HL-60 (cell line): ENCODE results near the gene PARVA.

ENCODE experiments used
- DNase-seq, 2 experiments: peaks; one replicate each; pipeline ENCODE4 v3.0.0-alpha.2; 2010 to 2020; ENCODE audit warnings: low read depth in 1 of 2, low spot score in 1 of 2
- H3K27ac ChIP-seq: fragments of 250-450 bp; sonication (Bioruptor Pico); replicated peaks from 2 replicates; pipeline ENCODE4 v1.5.1; 2020; ENCODE audit warnings: mild to moderate bottlenecking, moderate library complexity
- H3K27me3 ChIP-seq: fragments of 250-450 bp; sonication (Bioruptor Pico); 2 replicates; pipeline ENCODE4 v1.5.1; 2021; ENCODE audit warnings: mild to moderate bottlenecking, moderate library complexity; ENCODE audit not compliant: insufficient read depth, poor library complexity, severe bottlenecking
- H3K4me3 ChIP-seq: replicated peaks from 2 replicates; pipeline ENCODE4 v1.5.1; 2011; ENCODE audit warnings: mild to moderate bottlenecking, control low read depth, low read length; ENCODE audit not compliant: insufficient read depth
- CTCF ChIP-seq: IDR thresholded peaks from one replicate; pipeline ENCODE4 v1.5.1; 2011; ENCODE audit warnings: low read length, control low read depth, inconsistent platforms; ENCODE audit not compliant: insufficient read depth
- GABPA ChIP-seq: IDR thresholded peaks from 2 replicates; pipeline ENCODE4 v1.6.1; 2012; ENCODE audit warnings: low read depth
- POLR2AphosphoS5 ChIP-seq: IDR thresholded peaks from 2 replicates; pipeline ENCODE4 v1.6.1; 2012; ENCODE audit warnings: low read depth
- REST ChIP-seq: IDR thresholded peaks from 2 replicates; pipeline ENCODE4 v1.6.1; 2012; ENCODE audit warnings: low read depth; ENCODE audit not compliant: insufficient replicate concordance
- SPI1 ChIP-seq: IDR thresholded peaks from 2 replicates; pipeline ENCODE4 v1.6.1; 2012; ENCODE audit warnings: low read depth, mild to moderate bottlenecking, borderline replicate concordance

The PARVA gene

GRCh38 chr11:12460466-12460865 is 83.1 kb downstream of the PARVA start:
- no peaks in the 10 kb centered on the region for H3K27me3 ChIP-seq
- TF ChIP-seq SPI1 (no peak), CTCF (no peak), GABPA (no peak), POLR2AphosphoS5 (no peak), REST (no peak)
- no peak for DNase-seq

GRCh38 chr11:12461516-12461915 is 84.1 kb downstream of the PARVA start:
- H3K4me3 ChIP-seq = no peak overlapping the region
- no peak for TF ChIP-seq SPI1
- TF ChIP-seq POLR2AphosphoS5 = no peak
- no peak for TF ChIP-seq GABPA
- no peak for TF ChIP-seq REST
- TF ChIP-seq CTCF = no peak
- DNase-seq = no peak
- no peak overlapping the region for H3K27ac ChIP-seq
- H3K27me3 ChIP-seq = no peaks in the 10 kb centered on the region

More at GRCh38 chr11:12460466-12460865, 83.1 kb downstream of the PARVA start:
- H3K4me3 ChIP-seq = no peak overlapping the region
- H3K27ac ChIP-seq = no peak overlapping the region

GRCh38 chr11:12464303-12464702 is 86.9 kb downstream of the PARVA start:
- DNase-seq = no peak
- TF ChIP-seq REST (no peak), CTCF (no peak), GABPA (no peak), SPI1 (no peak), POLR2AphosphoS5 (no peak)
- Histone ChIP-seq H3K4me3 (no peak overlapping the region), H3K27me3 (no peaks in the 10 kb centered on the region), H3K27ac (no peak overlapping the region)
